ENCODE measurements around the gene HSPA1L.

DNA sequence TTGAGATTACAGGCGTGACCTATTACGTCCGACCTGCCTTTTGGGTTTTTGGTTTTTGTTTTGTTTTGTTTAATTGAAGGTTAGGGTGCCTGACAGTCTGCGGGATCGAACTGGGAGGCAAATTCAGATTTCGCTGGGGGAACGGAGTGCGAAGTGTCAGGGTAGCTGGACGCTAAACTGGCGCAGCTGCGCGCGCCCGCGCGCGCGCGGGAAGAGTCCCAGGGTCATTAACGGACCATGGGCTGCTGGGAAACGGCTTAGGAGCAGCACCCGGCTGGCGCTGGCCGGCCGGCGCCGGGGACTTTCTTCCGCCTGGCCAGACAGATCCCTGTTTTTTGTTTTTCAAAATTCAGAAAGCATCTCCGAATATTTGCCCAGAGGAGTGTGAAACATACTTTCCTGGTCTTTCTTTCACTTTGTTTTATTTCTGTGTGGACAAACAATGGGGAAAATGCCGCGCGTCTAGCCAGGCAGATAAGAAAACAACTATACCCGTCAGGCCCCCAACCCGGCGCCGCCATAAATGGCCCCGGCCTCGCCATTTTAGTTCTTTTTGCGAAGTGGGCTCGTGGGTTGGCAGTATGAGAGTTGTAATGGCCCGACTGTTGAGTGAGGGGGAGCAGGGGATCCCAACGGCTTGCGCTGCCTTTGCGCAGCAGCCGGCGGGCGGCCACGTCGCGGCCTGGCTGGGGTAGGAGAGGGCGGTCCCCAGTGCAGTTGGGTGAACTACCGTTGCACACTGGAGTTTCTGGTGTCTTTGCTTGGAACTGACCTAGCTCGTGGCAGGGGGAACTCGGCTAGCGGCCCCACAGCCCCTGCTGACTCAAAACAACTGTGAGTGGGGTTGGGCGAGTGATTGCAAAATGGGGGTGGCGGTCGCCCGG lies 19.5 kb upstream of the HSPA1L start:
- TF ChIP-seq, protein P1, sequence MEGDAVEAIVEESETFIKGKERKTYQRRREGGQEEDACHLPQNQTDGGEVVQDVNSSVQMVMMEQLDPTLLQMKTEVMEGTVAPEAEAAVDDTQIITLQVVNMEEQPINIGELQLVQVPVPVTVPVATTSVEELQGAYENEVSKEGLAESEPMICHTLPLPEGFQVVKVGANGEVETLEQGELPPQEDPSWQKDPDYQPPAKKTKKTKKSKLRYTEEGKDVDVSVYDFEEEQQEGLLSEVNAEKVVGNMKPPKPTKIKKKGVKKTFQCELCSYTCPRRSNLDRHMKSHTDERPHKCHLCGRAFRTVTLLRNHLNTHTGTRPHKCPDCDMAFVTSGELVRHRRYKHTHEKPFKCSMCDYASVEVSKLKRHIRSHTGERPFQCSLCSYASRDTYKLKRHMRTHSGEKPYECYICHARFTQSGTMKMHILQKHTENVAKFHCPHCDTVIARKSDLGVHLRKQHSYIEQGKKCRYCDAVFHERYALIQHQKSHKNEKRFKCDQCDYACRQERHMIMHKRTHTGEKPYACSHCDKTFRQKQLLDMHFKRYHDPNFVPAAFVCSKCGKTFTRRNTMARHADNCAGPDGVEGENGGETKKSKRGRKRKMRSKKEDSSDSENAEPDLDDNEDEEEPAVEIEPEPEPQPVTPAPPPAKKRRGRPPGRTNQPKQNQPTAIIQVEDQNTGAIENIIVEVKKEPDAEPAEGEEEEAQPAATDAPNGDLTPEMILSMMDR (conservative IDR thresholded peaks at IDR 0.05; ENCODE audit: low read length) = no peak
- TF ChIP-seq EZH2phosphoT487 (IDR thresholded peaks at IDR 0.05; ENCODE audit: borderline replicate concordance) = no peak
